ENCODE measurements around the gene ERGIC2.

DNA sequence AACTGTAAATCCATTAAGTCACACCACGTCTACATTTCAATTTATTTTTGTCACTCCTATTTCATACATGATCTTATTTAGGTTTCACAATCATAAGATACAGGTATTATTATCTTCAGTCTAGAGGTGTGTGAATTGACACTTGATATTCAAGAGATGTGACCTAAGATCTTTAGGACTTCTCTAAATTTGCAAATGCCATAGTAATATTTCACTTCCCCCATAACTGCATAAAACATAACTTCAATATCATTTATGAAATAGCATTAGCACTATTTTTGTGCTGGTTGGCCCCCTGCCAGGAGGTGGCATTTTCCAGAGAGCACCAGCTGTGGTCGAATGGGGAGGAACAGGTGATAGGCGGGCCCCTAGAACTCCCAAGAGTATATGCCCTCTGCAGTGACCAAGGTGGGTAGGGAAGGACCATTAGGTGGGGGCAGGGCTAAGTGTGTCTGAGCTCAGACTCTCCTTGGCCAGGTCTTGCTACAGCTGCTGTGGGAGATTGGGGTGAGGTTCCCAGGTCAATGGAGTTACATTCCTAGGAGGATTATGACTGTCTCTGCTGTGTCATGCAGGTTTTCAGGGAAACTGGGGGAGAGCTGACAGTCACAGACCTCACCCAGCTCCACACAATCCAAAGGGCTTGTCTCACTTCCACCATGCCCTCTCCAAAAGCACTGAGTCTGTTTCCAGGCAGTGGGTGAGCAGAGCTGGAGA is 49.2 kb upstream of the ERGIC2 start:
- TF ChIP-seq POLR2AphosphoS5 (IDR thresholded peaks at IDR 0.05; ENCODE audit: borderline replicate concordance, low read depth, low read length) (no peak), EZH2 (IDR thresholded peaks at IDR 0.05) (no peak), FOXP2 (optimal IDR thresholded peaks at IDR 0.05; ENCODE audit: control extremely low read depth, extremely low read length, insufficient read depth) (no peak)

Measured in SK-N-MC (cell line).